Measurements from ENCODE around the gene SEL1L. TPM values are rescaled to one million over a fixed set of nuclear protein-coding genes. Genes with fewer than 3 reads are reported as not detected.
A peak's percentile ranks its signal among the peaks of the same experiment; 100 is the strongest.

SEL1L gene
- polyA plus RNA-seq, 3 donors: 14.4 to 48.4 (median 42.5) TPM

DNA sequence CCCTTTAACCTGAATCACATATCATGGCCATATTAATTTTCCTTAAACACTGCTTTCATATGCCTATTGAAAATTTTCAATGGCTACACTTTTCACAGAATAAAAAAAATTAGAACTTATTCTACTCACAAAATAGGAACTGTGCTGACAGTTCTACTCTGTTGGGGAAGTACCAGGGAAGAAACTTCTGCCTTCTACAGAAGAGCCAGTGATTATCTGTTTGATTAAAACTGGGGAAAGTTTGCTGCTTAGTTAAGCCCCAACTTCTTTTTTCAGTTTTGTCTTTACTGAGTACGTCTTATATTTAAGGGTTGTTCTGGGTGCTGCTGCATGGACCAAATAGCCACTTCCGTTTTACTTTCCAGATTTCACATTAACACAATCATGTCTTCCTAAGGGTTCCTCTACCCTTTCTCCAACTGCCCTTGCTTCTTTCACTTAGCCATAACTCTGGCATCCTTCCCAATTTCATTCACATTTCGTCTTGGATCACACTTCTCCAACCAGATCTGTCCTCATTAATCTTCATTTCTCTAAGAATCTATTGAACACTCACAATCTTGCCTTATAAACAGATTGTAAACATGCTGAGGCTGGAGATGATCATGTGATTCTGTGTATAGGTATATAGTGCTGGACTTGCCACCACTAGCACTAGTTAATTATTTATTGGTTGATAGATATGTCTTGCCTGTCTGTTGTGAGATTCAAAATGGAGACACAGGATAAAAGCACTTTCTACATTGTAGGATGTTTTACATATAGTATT lies 1.9 kb upstream of the SEL1L start:
- H3K4me3 ChIP-seq (replicated peaks in 1 of 3; ENCODE audit: low read depth in 2 of 3, low read length in 3 of 3): peak overlapping the region in 1 of 3 experiments; percentile 88
- H3K4me1 Mint-ChIP-seq: peaks cover 38% of the 10 kb centered on the region
- peaks cover 0 to 3% of the 10 kb centered on the region in 2 donors for H3K36me3 Mint-ChIP-seq
- H3K4me2 ChIP-seq (replicated peaks; ENCODE audit: extremely low read depth, low read length, poor library complexity, severe bottlenecking): peak overlapping the region; percentile 50
- peaks cover 32% of the 10 kb centered on the region for H3K79me2 ChIP-seq (ENCODE audit: insufficient read depth, low read length)
- peaks cover 0 to 5% of the 10 kb centered on the region in 2 donors for H3K36me3 ChIP-seq (replicated peaks in 1 of 2; ENCODE audit: control insufficient read depth in 1 of 2, insufficient read depth in 2 of 2, low read length in 2 of 2)
- H3K27ac ChIP-seq (ENCODE audit: low read depth in 1 of 2, low read length in 2 of 2): peak overlapping the region in 1 of 2 donors; percentile 23
- peaks cover 7 to 10% of the 10 kb centered on the region in 2 donors for H3K9me3 ChIP-seq (replicated peaks in 1 of 2; ENCODE audit: control insufficient read depth in 1 of 2, insufficient read depth in 1 of 2, low read length in 2 of 2)
- H3K4me1 ChIP-seq (ENCODE audit: control insufficient read depth in 1 of 2, insufficient read depth in 2 of 2, low read length in 2 of 2): peaks cover 34 to 45% of the 10 kb centered on the region in 2 donors
- H3K9me3 Mint-ChIP-seq: peaks cover 6 to 14% (median 12%) of the 10 kb centered on the region in 7 donors
- TF ChIP-seq, protein P1, sequence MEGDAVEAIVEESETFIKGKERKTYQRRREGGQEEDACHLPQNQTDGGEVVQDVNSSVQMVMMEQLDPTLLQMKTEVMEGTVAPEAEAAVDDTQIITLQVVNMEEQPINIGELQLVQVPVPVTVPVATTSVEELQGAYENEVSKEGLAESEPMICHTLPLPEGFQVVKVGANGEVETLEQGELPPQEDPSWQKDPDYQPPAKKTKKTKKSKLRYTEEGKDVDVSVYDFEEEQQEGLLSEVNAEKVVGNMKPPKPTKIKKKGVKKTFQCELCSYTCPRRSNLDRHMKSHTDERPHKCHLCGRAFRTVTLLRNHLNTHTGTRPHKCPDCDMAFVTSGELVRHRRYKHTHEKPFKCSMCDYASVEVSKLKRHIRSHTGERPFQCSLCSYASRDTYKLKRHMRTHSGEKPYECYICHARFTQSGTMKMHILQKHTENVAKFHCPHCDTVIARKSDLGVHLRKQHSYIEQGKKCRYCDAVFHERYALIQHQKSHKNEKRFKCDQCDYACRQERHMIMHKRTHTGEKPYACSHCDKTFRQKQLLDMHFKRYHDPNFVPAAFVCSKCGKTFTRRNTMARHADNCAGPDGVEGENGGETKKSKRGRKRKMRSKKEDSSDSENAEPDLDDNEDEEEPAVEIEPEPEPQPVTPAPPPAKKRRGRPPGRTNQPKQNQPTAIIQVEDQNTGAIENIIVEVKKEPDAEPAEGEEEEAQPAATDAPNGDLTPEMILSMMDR (IDR thresholded peaks at IDR 0.05): no peak
- H3K4me3 Mint-ChIP-seq: peak overlapping the region in 1 of 2 donors; percentile 23
- H2AFZ ChIP-seq (ENCODE audit: insufficient read depth, low read depth, low read length, poor library complexity, severe bottlenecking): no peak overlapping the region
- intact Hi-C loops (cut with micrococcal nuclease): no loop called here
- peaks cover 27% of the 10 kb centered on the region for H4K20me1 ChIP-seq (ENCODE audit: insufficient read depth, low read length)
- peak; percentile 23 to 57 (median 40) for DNase-seq
- no peak overlapping the region for H3K9ac ChIP-seq (ENCODE audit: insufficient read depth, low read length, poor library complexity, severe bottlenecking)
- no peaks in the 10 kb centered on the region for H3K27me3 ChIP-seq (ENCODE audit: control insufficient read depth in 2 of 2, insufficient read depth in 2 of 2, low read length in 2 of 2)
- H3K27me3 Mint-ChIP-seq (ENCODE audit: low read depth in 3 of 3): peaks cover 0 to 4% (median 1%) of the 10 kb centered on the region in 3 donors
- peak overlapping the region in 6 of 7 donors; percentile 0 to 85 (median 32) for H3K27ac Mint-ChIP-seq
- 25% methylated on average over 2 of the region's 3 CpGs for WGBS (ENCODE audit: insufficient coverage)

DNA sequence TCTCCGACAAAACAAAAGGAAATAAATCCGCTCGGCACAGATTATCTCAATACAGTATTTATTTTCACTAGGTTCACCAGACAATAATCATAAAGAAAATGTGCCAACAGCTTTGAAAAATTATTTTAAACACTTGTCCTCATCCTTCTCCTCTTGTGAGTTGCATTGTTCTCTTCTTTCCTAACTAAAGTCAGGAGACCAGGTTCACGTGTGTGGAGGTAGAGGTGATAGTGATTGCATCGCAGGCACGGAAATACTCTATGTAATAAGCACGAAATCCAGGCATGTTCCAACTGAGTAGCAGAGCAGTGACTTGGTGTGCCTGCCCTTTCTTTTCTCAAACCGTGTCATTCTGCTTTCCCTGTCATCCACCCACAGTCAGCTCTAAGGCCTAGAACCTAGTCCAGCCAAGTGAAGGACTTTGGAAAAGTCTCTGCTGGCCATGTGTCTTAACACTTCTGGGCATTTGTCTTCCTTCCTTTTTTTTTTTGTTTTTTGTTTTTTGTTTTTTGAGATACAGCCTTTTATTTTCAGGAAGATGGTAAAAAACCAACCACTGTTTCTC lies 939 bp upstream of the SEL1L start:
- Histone ChIP-seq H3K4me3 (replicated peaks in 1 of 3; ENCODE audit: low read depth in 2 of 3, low read length in 3 of 3) (peak overlapping the region in 1 of 3 experiments; percentile 88), H3K27me3 (ENCODE audit: control insufficient read depth in 2 of 2, insufficient read depth in 2 of 2, low read length in 2 of 2) (no peaks in the 10 kb centered on the region), H3K27ac (ENCODE audit: low read depth in 1 of 2, low read length in 2 of 2) (peak overlapping the region in 1 of 2 donors; percentile 25), H3K4me2 (replicated peaks; ENCODE audit: extremely low read depth, low read length, poor library complexity, severe bottlenecking) (peak overlapping the region; percentile 50), H3K36me3 (replicated peaks in 1 of 2; ENCODE audit: control insufficient read depth in 1 of 2, insufficient read depth in 2 of 2, low read length in 2 of 2) (peaks cover 0 to 5% of the 10 kb centered on the region in 2 donors), H3K79me2 (ENCODE audit: insufficient read depth, low read length) (peaks cover 41% of the 10 kb centered on the region), H3K9ac (ENCODE audit: insufficient read depth, low read length, poor library complexity, severe bottlenecking) (no peak overlapping the region), H2AFZ (ENCODE audit: insufficient read depth, low read depth, low read length, poor library complexity, severe bottlenecking) (no peak overlapping the region), H3K9me3 (replicated peaks in 1 of 2; ENCODE audit: control insufficient read depth in 1 of 2, insufficient read depth in 1 of 2, low read length in 2 of 2) (peaks cover 6 to 7% of the 10 kb centered on the region in 2 donors), H4K20me1 (ENCODE audit: insufficient read depth, low read length) (peaks cover 37% of the 10 kb centered on the region), H3K4me1 (ENCODE audit: control insufficient read depth in 1 of 2, insufficient read depth in 2 of 2, low read length in 2 of 2) (peaks cover 39 to 50% of the 10 kb centered on the region in 2 donors)
- Mint-ChIP-seq H3K4me3 (peak overlapping the region in 1 of 2 donors; percentile 34), H3K9me3 (peaks cover 6 to 14% (median 10%) of the 10 kb centered on the region in 7 donors), H3K27me3 (ENCODE audit: low read depth in 3 of 3) (peaks cover 0 to 1% (median 1%) of the 10 kb centered on the region in 3 donors), H3K27ac (peak overlapping the region in 5 of 7 donors; percentile 2 to 83 (median 48)), H3K4me1 (peaks cover 46% of the 10 kb centered on the region), H3K36me3 (peaks cover 0 to 3% of the 10 kb centered on the region in 2 donors)
- no peak for DNase-seq
- intact Hi-C loops (cut with micrococcal nuclease): loop anchor here in 1 of 2 donors (5.0 kb wide), 1 partner anchor 312 kb away; the partner anchor contains the start of gene GTF2A1
- TF ChIP-seq, protein P1 (IDR thresholded peaks at IDR 0.05): no peak
- WGBS (ENCODE audit: insufficient coverage): 100% methylated on average over 5 of the region's 8 CpGs

Measured in CD14-positive monocyte (primary cell).